NCI-H1048 (cell line): ENCODE data around the gene SOD2.
"Not testable (repeated sequence)": the region's sequence is repeated elsewhere in the genome, so short reads cannot be mapped to it uniquely, and the experiment has no call there.

Experiments
- DNase-seq: peaks from one replicate; lab custom pipeline; 2025; lab: John Stamatoyannopoulos, UW

SOD2 gene

DNA sequence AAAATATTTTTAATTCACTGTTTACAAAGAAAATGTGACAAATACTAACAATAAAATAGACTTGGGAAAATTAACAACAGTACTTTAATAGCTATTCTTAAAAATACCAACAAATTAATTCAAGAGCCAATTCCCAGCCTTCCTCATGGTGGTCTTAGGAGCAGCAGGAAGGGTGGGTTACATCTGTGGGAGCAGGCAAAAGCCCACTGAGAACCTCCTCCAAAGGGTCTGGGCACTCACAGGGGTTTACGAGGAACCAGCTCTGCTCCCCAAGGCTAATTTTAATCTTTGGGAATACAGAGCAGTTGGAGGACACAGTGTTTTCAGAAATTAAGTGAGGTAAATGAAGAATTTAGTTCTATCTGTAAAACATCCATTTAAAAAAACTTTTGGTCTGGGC lies 10.2 kb downstream of the SOD2 start:
- no peak for DNase-seq

DNA sequence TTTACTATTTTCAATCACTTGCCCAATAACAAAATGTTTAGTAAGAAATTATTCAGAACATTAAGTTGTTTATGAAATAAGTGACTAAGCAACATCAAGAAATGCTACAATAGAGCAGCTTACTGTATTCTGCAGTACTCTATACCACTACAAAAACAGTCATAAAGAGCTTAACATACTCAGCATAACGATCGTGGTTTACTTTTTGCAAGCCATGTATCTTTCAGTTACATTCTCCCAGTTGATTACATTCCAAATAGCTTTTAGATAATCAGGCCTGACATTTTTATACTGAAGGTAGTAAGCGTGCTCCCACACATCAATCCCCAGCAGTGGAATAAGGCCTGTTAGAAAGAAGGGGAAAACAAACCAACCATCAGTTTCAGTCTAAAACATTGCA lies 10.7 kb downstream of the SOD2 start:
- no peak for DNase-seq

DNA sequence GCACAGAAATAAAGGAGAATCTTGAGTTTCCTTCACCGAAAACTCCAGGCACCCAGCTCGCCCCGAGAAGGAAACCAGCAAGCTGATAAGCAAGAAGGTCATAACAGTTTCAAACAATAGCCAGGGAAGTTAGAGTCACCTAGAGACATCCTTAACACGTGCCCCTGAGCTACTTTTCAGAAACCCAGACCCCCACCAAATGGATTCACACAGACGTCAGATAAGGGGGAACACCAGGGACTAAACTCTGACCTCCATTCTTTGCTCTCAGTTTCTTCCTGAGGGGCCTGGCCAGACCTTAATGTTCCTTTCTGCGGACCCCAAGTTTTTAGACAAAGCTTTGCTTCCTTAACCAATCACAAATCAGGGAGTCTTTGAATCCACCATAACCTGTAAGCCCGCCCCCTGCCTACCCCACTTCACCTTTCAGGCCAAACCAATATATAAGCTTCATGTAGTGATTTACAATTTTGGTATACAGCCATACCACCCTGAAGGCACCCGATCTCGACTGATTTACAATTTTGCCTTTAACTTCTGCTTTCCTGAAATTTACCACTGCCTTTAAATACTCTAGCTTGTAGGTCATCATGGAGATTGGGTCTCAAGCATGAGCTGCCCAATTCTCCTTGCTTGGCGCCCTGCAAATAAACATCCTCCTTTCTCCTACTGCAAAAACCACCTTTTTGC lies 11.7 kb downstream of the SOD2 start:
- no peak for DNase-seq

DNA sequence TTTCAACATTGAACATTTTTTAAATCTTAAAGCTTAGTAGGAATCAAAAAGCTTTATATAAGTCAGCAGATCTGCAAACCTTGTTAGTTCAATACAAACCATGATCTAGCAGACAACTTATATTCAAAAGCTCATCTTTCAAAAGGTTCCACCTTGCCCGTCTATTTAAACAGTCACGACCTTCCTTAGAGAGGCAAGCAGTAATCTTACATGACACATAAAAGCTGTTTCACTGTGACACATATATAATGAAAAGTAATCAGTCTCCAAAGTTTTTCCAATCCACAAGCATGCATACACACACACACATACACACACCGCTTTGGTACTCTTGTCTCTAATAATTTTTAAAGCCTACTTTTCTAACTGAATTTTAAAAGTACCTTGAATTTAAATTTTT lies 12.9 kb downstream of the SOD2 start:
- no peak for DNase-seq

DNA sequence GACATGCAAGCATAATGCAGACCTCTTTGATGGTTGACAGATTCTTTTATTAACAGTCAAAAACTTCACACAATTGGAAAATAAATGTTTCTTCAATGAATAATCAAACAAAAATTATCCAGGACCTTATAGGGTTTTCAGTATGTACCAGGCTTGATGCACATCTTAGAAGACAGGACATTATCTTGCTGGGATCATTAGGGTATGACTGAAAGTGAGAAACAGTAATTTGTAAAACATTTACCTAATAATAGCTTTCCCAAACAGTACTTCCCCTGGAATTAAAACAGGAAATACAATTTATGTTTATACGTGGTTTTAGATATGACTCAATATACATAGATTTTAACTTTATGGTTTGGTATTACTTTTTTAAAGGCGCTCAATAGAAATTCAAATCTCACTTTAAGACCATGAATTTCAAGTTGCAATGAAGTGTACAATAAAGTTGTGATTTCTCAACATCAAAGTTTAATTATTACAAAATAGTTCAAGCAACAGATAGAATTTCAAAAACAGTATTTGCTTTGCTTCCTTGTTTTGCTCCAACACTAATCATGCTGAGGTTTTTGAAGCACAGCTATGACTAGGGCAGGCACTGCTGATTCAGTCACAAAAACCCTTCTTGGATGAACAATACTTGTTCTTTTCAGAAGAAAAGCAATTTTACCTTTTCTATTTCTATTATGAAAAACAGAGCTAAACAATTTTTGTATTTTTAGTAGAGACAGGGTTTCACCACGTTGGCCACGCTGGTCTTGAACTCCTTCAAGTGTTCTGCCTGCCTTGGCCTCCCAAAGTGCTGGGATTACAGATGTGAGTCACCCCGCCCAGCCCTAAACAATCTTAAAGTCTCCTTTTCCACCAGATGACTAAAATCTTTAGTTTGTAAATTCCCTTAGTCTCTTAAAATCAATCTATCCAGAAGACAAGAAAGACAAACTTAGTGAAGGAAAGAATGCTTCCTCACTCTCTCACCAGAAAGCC lies 13.7 kb downstream of the SOD2 start:
- DNase-seq = no peak

DNA sequence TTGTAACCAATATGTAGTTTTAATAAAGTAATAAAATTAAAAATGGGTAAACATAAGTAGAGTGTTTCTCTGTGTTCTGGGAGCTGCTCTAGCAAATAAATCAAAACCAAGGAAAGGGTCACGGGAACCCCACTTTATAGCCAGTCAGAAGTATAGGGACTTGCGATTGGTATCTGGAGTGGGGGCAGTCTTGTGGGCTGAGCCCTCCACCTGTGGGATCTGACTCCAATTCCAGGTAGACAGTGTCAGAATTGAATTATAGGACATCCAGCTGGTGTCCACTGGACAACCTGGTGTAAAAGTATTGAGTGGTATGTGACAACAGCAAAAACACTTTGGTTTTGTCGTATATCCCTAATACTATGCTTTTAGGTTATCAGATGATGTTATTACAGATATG lies 14.5 kb downstream of the SOD2 start:
- DNase-seq = no peak

DNA sequence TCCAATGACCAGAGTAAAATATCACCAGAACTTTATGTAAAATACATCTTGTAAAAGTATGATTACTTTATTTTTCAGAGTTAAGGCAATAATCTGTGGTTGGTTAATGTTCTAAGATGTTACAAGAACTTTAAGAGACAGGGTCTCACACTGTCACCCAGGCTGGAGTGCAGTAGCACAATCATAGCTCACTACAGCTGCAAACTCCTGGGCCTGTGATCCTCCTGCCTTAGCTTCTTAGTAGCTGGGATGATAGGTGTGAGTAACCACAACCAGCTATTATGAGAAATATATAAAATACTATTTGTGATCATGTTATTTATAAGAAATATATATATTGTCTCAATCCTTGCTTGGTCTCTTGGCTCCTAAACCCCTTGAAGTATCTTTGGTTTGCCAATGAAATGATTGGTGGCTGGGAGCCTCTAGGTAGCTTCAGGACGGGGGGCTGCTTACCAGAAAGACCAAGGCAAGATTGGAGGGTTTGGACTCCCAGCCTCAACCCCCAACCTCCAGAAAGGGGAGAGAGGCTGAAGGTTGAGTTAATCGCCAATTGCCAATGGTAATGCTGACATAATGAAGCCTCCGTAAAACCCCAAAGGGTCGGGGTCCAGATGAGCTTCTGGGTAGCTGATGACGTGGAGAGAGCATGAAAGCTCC lies 15.4 kb downstream of the SOD2 start:
- no peak for DNase-seq

DNA sequence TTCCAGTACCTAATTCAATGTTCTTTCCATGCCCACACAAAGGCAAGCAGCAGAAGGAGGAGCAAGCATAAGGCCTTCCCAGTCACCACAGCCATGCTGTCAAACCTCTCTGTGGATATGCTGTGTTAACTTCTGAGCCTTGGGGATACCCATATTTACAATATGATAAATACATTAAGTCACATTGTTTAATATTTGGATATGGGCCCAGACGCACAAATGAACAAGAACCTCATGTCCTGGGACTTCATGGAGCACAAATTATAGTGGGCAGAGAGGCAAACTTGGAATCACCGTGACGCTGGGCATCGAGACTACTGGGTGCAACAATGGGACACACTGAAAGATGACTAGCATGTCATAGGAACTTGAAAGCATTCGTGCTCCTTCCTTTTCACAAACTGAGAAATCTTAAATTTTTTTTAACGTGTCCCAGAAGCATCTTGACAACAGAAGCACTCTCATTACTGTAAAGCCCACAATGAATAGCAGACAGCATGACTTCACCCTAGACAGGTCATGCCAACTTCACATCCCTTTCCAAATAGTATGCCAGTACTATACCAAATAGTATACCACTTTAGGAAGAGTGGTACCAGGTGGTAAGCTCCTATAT lies 16.0 kb downstream of the SOD2 start:
- no peak for DNase-seq

DNA sequence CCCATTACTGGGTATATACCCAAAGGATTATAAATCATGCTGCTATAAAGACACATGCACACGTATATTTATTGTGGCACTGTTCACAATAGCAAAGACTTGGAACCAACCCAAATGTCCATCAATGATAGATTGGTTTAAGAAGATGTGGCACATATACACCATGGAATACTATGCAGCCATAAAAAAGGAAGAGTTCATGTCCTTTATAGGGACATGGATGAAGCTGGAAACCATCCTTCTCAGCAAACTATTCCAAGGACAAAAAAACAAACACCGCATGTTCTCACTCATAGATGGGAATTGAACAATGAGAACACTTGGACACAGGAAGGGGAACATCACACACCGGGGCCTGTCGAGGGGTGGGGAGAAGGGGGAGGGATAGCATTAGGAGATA lies 16.8 kb downstream of the SOD2 start:
- not testable (repeated sequence) for DNase-seq

DNA sequence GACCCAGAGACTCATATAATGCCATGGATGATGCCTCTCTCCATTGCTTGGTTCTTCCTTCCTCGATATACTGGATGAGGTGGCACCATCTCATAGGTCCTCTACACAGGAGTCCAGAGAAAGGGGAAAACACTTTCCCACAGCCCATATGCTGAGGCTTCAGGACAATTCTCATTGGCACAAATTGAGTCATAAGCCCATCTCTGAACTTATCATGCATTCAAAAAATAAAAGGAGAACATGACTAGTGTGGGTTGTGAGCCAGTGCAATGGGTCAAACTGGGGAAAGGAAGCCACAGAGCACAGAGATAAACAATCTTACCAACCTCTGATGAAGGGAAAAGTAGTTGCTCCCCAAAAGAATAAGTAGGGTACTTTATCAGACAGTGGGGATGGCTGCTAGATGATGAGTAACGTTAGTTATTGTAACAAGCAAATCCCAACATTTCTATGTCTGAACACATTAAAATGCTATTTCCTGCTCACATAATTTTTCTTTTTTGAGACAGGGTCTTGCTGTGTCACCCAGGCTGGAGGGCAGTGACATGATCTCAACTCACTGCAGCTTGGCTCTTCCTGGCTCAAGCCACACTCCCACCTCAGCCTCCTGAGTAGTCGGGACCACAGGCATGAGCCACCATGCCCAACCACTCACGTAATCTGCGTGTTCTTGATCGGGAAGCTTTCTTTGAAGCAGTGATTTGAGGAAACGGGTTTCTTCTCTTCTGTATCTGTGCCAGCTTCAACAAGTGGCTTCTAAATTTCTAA lies 27.0 kb downstream of the SOD2 start:
- DNase-seq = no peak

DNA sequence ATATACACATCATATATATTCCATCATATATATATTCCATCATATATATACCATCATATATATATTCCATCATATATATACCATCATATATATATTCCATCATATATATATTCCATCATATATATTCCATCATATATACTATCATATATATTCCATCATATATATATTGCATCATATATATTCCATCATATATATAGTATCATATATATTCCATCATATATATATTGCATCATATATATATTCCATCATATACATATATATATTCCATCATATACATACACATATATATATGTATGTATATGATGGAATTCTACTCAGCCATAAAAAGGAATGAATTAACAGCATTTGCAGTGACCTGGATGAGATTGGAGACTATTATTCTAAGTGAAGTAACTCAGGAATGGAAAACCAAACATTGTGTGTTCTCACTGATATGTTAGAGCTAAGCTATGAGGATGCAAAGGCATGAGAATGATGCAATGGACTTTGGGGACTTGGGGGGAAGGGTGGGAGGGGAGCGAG lies 29.6 kb downstream of the SOD2 start:
- not testable (repeated sequence) for DNase-seq

DNA sequence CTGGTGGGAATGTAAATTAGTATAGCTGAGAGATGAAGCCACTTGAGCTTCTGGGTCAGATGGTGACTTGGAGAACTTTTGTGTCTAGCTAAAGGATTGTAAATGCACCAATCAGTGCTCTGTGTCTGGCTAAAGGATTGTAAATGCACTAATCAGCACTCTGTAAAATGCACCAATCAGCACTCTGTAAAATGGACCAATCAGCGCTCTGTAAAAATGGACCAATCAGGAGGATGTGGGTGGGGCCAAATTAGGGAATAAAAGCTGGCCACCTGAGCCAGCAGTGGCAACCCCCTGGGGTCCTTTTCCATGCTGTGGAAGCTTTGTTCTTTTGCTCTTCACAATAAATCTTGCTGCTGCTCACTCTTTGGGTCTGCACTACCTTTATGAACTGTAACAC lies 31.1 kb downstream of the SOD2 start:
- not testable (repeated sequence) for DNase-seq

DNA sequence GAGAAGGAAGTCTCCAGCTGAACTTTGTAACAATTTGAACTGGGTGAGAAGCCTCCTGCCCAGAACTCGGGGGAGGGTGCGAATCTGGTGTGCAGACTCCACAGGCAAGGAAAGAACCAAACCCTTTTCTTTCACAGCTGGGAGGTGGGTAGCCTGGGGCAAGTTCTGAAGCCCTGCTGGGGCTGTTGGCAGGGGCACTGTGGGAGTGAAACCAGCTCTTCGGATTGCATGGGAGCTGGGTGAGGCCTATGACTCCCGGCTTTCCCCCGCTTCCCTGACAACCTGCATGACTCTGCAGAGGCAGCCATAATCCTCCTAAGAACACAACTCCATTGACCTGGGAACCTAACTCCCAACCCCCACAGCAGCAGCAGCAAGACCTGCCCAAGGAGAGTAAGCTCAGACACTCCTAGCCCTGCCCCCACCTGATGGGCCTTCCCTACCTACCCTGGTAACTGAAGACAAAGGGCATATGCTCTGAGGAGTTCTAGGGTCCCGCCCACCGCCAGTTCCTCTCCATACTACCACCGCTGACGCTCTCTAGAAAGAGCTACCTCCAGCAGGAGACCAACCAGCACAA lies 37.5 kb downstream of the SOD2 start:
- no peak for DNase-seq

DNA sequence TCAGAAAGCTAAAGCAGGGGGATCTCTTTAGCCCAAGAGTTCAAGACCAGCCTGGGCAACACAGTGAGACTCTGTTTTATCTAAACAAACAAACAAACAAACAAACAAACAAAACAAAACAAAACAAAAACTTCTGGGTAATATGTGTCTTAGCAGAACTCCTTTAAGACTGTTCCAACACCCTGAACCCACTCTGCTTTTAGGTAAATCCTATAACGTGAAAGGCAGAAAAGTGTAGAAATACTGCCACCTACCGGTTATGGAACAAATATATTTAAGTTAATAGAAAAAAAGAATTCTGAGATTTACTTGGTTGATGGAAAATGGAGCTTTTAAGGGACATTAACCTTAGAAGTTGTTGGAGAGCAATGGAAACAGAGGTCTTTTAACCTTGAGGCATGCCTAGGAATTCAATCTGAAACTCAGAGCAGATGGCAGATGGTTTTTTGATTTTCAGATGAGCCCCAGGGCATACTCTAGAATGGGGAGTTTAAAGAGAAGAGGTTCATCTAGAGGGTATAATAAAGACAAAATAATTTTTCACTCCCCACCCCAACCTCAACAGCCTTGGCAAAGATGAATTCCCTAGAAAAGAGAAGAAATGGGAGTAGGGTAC lies 38.5 kb downstream of the SOD2 start:
- DNase-seq = peak; percentile 17

DNA sequence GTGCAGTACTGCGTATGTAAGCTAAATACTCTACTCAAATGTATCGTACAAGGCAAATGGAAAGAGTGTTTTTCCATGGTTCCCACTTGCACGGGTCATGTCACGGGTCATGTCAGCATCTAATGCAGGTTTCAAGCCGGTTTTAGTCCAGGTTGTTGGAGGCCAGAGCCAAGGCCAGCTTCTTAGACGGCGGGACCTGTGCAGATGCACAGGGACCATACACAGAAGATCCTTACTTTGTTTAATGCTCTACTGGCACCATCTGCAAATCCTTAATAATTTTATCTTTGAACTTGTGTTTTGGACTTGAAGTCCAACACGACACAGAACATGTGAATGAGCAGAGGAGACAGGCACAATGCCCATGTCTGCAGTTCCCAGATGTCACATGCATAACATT lies 42.7 kb downstream of the SOD2 start:
- DNase-seq = no peak

DNA sequence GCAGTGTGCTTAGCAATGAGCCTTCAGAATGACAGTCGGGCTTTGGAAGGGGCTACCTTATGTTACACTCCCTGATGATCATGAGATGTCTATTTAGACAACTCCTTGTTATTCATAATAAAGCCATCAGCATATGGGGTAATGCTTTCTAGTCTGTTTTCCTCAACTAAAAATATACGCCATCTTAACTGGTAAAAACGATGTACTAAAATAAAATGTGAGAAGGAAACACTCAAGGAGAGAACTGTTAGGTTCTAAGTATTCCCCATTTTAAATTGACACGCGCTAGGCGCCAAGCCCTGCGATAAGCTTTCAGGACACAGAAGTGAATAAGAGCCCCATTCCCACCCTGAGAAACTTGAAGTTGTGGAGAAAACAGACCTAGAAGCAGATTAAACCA lies 43.6 kb downstream of the SOD2 start:
- no peak for DNase-seq

DNA sequence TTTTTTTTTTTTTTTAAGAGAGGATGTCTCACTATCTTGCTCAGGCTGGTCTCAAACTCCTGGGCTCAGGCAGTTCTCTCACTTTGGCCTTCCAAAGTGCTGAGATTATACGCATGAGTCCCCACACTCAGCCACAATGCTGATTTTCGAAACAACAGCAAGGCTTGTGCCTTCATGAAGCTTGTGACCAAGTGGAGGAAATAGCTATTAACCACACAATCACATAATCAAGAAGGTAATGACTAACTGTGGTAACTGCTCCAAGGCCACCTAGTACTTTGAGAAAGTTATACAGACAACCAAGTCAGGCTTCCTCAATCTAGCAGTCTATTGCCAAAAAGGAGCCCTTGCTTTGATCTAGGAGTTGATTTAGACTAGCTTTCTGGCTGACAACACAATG lies 46.3 kb downstream of the SOD2 start:
- DNase-seq = no peak

DNA sequence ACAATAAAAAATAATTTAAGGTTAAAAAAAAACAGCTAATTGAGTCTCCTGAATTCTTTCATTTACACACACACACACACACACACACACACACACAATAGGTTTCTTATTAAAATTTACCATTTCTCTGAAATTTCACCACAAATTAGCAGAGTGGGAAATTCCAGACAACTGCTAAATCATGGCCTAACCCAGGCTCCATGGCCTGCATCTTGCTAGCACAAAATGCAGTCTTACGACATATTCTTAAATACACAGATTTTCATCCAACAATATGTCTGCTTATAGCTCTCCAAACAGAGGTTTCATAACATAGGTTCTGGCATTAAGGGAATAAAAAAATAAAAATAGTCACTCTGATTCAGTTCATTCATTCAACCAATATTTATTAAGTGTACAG lies 46.9 kb downstream of the SOD2 start:
- no peak for DNase-seq

DNA sequence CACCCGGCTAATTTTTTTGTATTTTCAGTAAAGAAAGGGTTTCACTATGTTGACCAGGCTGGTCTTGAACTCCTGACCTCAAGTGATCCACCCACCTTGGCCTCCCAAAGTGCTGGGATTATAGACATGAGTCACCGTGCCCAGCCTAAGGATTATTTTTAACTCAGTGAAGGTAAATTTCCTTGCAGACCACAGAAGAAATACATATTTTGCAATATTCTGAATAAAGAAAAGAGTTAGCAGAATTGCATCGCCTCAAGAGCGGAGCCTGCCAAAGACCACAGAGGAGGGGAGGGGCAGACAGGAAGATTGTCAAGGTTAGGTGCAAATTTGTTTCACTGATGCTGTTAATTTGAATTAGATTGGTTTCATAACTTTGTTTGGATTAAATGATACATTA lies 47.4 kb downstream of the SOD2 start:
- no peak for DNase-seq
